ELF-1 (cell line): ENCODE data around the gene ABCD4.
A peak's percentile ranks its signal among the peaks of the same experiment; 100 is the strongest.
"Not testable (repeated sequence)": the region's sequence is repeated elsewhere in the genome, so short reads cannot be mapped to it uniquely, and the experiment has no call there.

Experiments used
- DNase-seq: peaks from one replicate; pipeline ENCODE4 v3.0.0-alpha.2; 2016; ENCODE audit warnings: low read depth, low spot score

Gene ABCD4

DNA sequence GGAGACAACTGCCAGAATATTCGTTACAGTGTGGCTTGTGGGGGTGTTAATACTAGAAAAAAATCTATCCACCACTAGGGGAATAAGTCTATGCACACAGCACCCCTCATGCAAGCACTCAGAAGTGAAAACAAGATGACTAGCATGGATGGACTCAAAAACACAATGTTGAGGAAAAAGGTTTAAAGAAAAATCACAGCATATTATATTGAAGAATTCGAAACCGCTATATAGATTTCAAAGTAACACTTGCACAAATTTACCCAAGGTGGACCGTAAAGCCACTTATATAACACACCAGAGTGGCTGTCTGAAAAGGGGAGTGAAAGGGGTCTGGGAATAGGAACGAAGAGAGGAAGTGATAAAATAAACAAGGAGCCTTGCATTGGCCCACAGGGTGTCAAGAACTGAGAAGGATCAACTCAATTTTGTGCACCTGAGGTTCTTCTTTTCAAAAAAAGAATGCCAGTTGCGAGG is 544 bp downstream of the ABCD4 start:
- no peak for DNase-seq

DNA sequence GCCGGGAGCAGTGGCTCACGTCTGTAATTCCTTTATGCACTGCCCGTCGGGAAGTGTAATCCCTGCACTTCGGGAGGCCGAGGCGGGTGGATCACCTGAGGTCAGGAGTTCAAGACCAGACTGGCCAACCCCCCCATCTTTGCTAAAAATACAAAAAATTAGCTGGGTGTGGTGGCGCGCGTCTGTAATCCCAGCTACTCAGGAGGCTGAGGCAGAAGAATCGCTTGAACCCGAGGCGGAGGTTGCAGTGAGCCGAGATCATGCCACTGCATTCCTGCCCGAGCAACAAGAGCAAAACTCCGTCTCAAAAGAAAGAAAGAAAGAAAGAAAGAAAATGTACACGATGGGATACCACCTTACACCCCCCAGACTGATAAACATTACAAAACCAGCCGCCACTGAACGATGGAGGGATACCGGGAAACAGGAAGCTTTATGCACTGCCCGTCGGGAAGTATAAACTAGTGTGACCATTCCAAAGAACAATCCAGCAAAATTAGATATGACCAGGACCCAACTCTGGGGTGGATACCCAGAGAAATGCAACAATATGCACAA is 1.1 kb downstream of the ABCD4 start:
- no peak for DNase-seq

DNA sequence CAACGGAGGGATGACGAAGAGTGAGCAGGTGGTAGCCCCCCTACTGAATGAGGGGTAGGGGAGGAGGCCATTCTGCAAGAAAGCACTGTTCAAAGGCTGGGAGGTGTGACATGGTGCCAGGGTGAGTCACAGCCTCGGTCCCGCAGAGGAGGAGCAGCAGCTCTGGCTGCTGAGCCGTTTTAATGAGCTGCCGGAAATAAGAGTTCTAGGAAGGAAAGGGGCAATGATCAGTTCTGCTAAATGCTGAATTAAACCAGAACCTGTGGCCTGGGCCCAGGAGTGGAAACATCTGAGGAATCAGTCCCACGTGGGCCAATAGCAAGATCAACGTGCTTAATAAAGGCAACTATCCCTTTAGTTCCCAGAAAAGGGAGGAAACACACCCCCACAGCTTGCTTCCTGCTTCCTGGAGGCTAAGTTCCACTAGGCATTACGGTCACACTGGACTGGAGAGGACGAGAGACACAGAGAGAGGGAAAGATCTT is 3.6 kb downstream of the ABCD4 start:
- DNase-seq, result no peak

DNA sequence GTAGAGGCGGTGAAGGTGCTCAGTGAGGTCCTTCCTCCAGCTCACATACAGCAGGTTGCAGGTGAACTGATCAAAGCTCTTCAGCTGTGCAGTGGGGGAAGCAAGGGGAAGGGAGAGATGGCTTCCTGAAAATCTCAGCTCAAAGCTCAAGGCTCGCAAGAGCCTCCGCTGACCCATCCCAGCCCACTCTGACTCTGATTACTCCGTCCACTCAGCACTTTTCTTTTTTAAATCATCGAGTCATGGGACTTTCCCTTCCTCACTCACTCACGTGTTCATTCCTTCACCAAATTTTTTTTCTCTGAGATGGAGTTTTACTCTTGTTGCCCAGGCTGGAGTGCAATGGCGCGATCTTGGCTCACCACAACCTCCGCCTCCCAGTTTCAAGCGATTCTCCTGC is 4.7 kb downstream of the ABCD4 start:
- no peak for DNase-seq

DNA sequence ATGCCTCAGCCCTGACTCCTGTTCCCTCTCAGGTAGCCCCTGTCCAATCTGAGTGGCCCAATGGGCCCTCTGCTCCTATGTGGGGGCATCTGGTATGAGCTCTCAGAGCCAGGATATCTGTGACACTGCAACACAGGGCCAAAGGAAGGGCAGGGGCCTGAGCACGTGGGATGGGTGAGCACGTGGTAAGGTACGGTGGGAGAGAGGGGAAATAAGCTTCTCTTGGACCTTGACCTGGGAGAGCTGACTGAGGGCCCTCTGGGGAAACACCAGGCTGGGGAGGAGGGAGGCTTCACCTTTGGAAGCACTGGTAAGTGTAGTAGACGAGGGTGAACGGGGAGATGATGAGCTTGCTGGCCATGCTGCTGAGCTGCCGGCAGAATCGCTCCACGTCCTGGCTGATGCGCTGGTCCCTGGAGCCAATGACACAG is 6.7 kb downstream of the ABCD4 start:
- DNase-seq, result no peak

DNA sequence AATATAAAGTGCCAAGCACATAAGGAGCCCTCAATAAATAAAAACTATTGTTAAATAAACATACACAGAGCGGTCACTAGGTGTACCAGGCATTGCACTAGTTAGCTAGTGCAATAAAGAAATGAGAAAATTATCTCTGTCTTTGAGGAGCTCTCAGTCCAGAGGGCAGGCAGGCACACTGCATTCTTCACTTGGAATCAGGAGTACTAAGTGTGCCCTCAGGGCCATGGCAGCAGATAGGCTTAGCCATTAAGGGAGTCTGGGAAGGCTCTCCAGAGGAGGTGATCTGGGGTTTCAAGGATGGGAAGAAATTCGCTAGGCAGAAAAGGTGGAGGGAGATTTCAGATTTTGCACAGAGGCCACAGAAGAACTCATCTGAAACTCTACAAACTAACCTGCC is 9.1 kb downstream of the ABCD4 start:
- peak; percentile 49 for DNase-seq

DNA sequence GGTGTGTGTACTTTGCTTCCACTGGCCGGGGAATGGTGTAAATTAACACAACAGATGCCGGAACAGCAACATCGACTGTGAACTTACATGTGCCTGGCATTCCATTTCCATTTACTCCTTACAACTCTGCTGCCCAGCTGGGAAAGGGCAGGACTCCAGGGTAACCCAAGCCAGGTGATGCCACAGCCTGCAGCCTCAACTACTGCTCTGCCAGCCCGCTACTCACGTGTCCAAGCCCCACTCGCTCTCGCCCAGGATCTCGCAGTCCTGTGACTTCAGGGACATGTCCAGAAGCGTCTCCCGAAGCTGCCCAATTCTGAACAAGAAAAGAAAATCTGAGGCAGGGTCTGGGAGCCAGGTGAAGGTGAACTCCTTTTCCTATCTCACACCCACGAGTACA is 10.7 kb downstream of the ABCD4 start:
- no peak for DNase-seq

DNA sequence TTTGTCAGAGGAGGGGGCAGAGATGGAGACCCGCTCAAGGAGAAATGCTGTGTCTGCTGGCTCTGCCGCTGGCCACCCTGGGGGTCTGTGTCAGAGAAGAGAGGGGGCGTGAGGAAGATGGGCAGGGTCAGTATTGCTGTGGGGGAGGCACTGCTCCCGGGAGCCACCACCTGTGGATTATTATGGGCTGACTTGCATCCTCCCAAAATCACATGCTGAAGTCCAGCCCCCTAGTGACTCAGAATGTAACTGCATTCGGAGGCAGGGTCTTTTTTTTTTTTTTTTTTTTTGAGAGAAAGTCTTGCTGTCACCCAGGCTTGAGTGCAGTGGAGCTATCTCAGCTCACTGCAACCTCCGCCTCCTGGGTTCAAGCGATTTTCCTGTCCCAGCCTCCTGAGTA is 12.3 kb downstream of the ABCD4 start:
- DNase-seq, result peak; percentile 73

DNA sequence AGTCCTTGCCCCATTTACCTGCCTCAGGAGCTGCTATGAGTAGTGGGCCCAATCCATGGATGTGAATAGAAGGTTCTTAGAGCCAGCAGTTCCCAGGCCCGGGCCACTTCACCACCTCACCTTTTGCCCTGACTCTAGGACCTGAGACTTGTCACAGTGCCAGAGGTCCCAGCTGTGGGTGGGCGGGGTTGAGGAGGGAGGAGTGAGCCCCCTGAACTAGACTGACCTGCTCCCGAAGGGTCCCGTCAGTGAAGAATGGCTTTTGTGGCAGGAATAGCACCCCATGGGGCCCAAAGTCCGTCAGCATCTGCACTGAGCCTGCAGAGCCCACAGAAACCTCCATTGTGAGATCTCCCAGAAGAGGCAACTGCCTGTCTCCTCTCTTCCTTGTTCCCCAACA is 12.9 kb downstream of the ABCD4 start:
- no peak for DNase-seq

DNA sequence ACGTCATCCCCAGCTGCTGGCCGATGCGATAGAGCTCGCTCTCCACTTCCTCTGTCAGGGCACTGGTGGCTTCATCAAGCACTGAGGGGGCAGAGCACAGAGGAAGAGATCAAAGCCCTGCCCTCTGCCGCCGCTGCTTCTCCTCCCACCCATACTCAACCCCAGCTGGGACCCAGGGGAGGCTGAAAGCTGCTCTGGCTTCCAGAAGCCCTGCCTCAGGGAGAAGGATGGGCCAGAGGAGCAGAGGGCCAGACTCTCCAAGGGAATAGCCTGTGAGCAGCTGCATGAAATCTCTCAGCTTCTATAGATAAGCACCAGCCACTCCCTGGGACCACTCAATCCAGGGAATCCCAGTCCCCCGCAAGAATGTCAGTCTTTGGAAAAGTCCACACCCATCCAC is 16.0 kb downstream of the ABCD4 start:
- no peak for DNase-seq

DNA sequence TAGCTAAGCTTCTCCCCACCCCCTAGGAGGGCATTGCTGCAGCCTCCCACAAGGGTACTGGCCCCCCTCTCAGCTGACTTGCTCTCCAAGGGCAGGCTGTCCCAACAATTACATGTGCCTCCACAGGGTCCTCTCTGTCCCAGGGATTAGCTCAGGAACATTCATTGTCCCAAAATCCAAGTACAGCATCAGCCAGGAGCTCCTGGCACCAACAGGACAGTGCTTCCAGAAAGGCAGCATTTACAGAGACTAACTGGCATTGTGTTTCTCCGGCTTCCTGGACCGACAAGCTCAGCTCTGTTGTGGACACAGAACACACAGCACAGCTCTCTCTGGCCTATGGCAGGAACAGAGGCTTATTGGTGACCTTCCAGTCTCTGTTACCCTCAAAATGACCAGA is 21.7 kb downstream of the ABCD4 start:
- no peak for DNase-seq

DNA sequence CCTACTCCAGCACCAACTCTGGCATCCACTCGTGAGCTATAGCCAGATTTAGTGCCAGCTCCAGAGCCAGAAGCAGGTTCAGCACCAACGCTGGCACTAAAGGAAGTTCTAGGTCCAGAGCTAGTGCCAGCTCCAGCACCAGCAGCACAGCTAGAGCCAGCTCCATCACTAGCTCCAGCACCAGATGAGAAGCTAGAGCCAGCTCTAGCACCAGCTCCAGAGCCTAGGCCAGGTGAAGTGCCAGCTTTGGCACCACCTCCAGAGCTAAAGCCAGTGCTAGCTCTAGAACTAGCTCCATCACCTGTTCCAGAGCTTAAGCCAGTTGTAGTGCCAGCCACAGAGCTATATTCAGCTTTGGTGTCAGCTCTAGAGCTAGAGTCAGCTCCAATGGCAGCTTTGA is 24.7 kb downstream of the ABCD4 start:
- DNase-seq, result no peak

DNA sequence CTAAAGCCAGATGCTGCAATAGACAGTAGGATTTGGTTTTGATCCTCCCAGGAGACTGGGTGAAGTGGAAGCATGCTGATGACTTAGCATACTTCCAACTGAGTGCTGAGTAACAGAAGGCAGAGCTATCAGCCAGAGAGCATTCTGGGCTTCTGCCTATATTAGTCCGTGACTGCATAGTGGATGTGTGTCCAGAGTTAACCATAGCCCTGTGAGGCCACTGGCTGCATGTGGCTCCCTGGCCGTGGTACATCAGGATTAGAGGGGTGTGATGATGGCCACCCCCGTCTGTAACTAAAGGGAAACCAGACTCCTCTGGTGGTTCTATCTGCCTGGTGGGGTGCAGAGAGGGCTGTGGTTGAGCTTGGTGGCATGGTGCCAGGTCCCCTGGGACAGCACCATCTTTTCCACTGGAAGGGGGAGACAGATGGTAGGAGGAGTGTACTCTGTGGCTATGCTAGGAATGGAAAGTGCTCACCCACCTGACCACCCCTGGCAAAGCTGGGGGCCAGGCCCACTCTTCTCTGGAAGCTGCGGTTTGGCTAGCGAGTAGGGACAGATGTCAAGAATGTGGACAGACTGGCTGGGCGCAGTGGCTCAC is 27.4 kb downstream of the ABCD4 start:
- peak; percentile 40 for DNase-seq

DNA sequence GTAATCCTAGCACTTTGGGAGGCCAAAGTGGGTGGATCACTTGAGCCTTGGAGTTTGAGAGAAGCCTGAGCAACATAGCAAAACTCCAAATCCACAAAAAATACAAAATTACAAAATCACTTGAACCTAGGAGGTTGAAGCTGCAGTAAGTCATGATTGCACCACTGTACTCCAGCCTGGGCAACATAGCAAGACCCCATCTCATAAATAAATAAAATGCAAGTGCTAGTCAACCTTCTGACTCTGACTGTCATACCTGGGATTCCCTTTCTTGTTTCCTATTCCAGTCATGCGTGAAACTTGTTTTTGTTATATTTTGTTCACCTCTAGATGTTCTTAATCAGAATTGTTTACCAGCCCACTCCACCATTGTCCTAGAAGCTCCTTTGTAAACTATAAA is 31.4 kb downstream of the ABCD4 start:
- no peak for DNase-seq

DNA sequence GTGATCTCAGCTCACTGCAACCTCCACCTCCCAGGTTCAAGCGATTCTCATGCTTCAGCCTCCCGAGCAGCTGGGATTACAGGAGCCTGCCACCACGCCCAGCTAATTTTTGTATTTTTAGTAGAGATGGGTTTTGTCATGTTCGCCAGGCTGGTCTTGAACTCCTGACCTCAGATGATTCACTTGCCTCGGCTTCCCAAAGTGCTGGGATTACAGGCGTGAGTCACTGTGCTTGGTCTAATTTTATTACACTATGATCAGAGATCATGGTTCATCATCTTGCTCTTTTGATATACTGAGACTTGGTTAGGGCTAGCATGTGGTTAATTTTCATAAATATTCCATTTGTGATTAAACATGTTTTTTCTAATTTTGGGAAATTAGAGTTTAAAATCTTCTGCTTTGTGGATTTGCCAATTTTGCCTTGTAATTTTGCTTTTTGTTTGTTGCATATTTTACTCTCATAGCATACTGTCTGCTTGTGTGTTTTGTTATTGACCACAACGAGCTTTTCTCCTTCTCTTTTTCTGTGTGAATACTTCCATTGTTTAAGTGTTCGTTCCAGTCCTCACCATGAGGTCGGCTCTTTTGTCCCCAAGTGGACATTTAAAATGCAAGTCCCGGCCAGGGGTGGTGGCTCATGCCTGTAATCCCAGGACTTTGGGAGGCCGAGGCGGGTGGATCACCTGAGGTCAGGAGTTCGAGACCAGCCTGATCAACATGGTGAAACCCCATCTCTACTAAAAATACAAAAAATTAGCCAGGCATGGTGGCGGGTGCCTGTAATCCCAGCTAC is 32.2 kb downstream of the ABCD4 start:
- not testable (repeated sequence) for DNase-seq

DNA sequence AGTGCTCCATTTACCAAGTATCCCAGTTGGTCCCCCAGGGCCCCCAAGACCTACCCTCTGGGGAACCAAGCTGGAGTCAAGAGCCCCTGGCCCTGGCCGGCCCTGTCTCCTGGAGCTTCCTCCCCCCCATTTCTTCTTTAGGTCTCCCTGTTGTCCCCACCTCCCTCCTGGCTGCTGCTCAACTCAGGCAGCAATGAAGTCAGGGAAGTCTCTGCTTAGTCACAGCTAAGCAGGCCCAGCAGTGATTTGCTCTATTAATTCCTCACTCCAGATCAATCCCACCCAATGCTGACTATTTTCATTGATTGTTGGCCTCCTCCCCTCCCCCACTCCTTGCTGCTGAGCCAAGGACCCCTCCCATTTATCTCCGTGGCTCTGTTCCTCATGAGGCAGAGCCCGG is 35.1 kb downstream of the ABCD4 start:
- no peak for DNase-seq

DNA sequence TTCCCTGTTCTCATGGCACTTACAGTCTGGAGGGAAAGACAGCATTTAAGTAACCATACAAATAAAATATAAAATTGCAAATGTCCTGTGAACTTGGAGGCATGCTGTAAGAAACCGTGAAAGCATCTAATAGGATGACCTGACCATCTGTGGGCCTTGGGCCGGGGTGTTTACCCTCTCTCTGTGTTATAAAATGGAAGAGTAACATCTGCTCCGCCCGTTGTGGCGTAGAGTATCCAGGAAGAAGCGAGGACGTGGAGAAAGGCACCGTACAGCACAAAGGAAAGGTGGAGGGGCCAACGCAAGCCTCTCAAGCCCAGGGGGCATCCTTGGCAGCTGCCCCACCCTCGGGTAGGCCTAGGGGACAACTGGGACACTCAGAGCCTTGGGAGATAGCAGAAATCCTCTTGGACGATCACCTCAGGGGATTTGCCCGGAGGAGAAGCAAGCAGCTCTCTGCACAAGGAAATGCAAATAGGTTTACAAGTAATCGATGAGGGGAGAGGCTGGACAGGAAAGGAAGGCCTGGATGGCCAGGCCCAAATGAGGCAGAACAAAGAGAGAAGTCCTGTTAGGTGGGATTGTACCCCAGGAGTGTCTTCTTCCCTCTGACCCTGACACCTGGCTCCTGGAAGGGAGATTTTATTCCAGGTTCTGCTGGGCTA is 37.3 kb downstream of the ABCD4 start:
- peak; percentile 47 for DNase-seq

DNA sequence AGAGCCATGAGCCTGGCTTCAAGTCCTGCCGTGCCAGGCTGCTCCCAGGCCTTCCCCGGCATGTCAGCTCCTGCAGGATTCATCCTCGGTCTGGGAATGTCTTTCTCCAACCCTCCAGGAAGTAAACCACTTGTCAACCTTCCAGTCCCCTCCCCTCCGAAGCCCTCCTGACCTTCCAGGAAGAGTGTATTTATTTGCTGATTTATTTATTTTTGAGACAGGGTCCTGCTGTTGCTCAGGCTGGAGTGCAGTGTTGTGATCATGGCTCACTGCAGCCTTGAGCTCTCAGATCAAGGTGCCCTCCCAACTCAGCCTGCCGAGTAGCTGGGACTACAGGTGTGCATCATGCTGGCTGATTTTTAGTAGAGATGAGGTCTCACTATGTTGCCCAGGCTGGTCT is 38.8 kb downstream of the ABCD4 start:
- DNase-seq, result no peak

DNA sequence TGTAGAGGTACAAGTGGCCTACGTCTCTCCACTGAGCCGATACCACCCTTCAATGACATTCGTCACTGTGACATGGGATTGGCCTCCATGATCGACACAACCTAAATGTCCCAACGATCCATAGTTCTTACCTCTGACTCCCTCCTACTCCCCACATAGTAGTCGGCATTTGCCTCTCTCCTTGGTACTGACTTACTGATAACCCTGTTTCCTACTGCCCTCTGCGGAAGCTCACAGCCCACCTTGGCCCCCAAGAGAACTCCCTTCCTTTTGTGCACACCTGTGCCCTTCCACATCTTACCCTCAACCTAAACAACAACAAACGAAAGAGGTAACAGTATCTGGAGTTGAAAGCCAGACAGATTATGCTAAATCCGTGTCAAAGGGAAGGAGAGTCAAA is 39.6 kb downstream of the ABCD4 start:
- DNase-seq, result no peak

DNA sequence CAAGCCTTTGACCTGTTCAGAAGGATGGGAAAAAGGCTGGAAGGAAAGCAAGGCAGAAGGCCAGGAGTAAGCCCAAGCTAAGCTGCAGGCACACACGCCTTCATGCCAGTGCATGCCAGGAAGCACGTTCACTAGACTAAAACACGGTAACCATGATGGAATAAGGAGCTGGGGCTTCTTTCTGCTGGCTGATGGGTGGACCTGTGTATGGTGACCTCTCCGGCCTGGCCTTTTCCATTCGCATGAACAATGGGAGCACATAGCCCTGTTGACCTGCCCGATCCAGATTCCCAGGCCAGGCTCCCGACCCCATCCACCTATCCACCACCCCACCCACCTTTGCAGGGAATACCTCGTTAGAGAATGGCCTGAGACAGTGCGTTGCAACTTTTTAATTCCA is 40.7 kb downstream of the ABCD4 start:
- DNase-seq, result no peak

DNA sequence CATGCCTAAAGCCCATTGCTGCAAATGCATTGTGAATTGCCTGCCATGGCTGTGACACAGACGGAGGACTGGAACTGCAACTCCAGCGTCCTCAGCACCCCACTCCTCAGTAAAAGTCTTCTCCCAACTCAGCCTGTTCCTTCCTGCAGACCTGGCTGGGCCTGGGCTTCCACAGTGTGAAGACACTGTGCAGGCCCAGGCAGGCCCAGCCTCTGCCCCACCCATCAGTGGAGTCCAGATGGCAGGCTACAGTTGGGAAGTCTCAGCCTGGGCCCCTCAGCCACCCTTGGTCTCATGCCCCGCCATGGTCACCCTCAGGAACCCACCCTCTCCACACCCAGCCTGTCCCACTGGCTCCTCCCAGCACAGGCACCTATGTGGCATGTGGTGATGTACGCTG is 41.4 kb downstream of the ABCD4 start:
- no peak for DNase-seq

DNA sequence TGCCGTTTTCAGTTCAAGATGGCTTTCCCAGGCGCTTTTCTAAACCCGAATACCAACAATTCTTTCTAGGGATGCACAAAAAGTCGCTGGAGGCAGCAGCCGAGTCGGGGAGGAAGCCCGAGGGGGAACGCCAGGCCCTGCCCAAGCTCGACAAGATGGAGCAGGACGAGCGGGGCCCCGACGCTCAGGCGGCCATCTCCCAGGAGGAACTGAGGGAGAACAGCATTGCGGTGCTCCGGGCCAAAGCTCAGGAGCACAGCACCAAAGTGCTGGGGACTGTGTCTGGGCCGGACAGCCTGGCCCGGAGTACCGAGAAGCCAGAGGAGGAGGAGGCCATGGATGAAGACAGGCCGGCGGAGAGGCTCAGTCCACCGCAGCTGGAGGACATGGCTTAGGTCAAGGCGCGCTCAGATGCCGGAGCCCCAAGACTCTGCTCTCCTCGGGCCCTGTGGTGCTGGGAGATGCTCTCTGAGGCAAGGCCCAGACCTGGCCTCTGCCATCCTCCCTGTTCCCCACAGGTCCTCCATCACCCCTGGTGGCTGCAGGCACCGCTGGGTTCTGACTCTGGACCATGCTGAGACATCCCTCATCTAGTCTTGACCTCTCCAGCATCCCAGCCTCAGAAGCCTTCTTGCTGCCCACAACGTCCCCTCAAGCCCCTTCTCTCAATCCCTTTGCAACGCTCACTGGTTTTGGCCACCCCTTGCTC is 42.1 kb downstream of the ABCD4 start:
- no peak for DNase-seq
